Ishikawa (cell line): ENCODE data around the gene IL11RA.

Source experiments
- CREB1 ChIP-seq: IDR thresholded peaks from 2 replicates; pipeline ENCODE4 v1.6.1; 2012; ENCODE audit warnings: low read depth
- EGR1 ChIP-seq: IDR thresholded peaks from 2 replicates; pipeline ENCODE4 v1.6.1; 2012
- EP300 ChIP-seq: IDR thresholded peaks from 2 replicates; pipeline ENCODE4 v1.6.1; 2012; ENCODE audit warnings: borderline replicate concordance
- MAX ChIP-seq: IDR thresholded peaks from 2 replicates; pipeline ENCODE4 v1.6.1; 2012
- NFIC ChIP-seq: IDR thresholded peaks from 2 replicates; pipeline ENCODE4 v1.6.1; 2012
- RAD21 ChIP-seq: IDR thresholded peaks from 2 replicates; pipeline ENCODE4 v1.6.1; 2012; ENCODE audit warnings: low read depth
- REST ChIP-seq: IDR thresholded peaks from 2 replicates; pipeline ENCODE4 v1.6.1; 2012; ENCODE audit warnings: low read depth, mild to moderate bottlenecking
- TCF12 ChIP-seq: IDR thresholded peaks from 2 replicates; pipeline ENCODE4 v1.6.1; 2012; ENCODE audit warnings: low read depth
- ZBTB7A ChIP-seq: IDR thresholded peaks from 2 replicates; pipeline ENCODE4 v1.6.1; 2012; ENCODE audit warnings: low read depth

GRCh38 chr9:34612788-34613390 is 39.1 kb upstream of the IL11RA start:
- no peak for TF ChIP-seq CREB1
- TF ChIP-seq TCF12 = no peak
- no peak for TF ChIP-seq EP300
- TF ChIP-seq ZBTB7A = peak; percentile 31; the same call in 1 of the 2 replicates
- TF ChIP-seq REST = no peak
- no peak for TF ChIP-seq EGR1
- TF ChIP-seq RAD21 = peak; percentile 64
- no peak for TF ChIP-seq NFIC
- TF ChIP-seq MAX = no peak
